ENCODE results near the gene ZNF560.

ZNF560 gene

GRCh38 chr19:9436358-9436757 lies 62.1 kb downstream of the ZNF560 start:
- in situ Hi-C loops (cut with MboI; ENCODE audit: low sequenced_read_pairs) = no loop called here

- in situ Hi-C loops (cut with MboI; ENCODE audit: low sequenced_read_pairs) = no loop called here
Observed at GRCh38 chr19:9435279-9436268, 62.8 kb downstream of the ZNF560 start, which contains the start of gene ZNF266. ZNF266 (minus strand) TSS chr19:9435573; CDS start chr19:9420089, 15,484 bp downstream.

GRCh38 chr19:9431475-9431874 lies 66.9 kb downstream of the ZNF560 start:
- in situ Hi-C loops (cut with MboI; ENCODE audit: low sequenced_read_pairs) = no loop called here

GRCh38 chr19:9430444-9430843 lies 68.0 kb downstream of the ZNF560 start:
- in situ Hi-C loops (cut with MboI; ENCODE audit: low sequenced_read_pairs) = no loop called here

GRCh38 chr19:9427941-9428340 lies 70.5 kb downstream of the ZNF560 start:
- in situ Hi-C loops (cut with MboI; ENCODE audit: low sequenced_read_pairs) = no loop called here
